ENCODE results near the gene KRT82. TPM values are rescaled to one million over a fixed set of nuclear protein-coding genes. Genes with fewer than 3 reads are reported as not detected.

The KRT82 gene
- total RNA-seq, 1 experiment from 2014 or later, result not detected

DNA sequence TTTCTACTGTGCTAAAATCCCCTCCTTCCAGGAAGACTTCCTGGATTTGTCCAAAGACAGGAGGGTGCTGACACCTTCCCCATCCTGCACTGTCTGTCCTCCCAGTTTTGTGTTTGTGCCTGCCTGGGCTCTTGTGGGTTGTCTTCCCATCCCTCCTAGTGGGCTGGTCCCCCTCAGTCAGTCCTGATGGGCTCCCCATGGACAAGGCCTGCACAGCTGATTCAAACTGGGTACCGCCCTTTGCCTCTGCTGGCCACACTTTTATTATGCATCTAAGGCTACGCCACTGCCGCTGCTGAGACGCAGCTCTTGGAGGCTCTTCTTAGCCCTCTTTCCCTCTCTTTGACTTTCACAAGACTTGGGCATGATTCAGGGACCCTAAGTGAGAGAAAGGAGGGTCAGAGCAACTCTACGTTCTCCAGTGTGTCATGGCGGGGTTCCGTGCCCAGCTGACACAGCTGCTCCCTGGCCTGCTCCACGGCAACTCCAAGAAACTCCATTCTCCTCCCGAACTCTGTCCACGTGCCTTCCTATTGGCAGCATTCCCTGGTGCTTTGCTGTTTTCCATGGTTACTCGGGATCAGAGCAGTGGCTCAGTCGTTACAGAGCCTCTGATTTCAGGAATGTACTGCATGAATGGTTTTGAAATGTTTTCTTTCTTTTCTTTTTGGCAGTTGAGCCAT, 35.1 kb downstream of the KRT82 start:
- Histone ChIP-seq H3K9me3 (replicated peaks) (no peaks in the 10 kb centered on the region), H3K27ac (no peak overlapping the region), H3K27me3 (no peaks in the 10 kb centered on the region; the same call in 1 of the 2 replicates), H3K4me1 (no peaks in the 10 kb centered on the region; the same call in 1 of the 2 replicates), H3K4me3 (no peak overlapping the region), H3K36me3 (no peaks in the 10 kb centered on the region)
- DNase-seq, result no peak

DNA sequence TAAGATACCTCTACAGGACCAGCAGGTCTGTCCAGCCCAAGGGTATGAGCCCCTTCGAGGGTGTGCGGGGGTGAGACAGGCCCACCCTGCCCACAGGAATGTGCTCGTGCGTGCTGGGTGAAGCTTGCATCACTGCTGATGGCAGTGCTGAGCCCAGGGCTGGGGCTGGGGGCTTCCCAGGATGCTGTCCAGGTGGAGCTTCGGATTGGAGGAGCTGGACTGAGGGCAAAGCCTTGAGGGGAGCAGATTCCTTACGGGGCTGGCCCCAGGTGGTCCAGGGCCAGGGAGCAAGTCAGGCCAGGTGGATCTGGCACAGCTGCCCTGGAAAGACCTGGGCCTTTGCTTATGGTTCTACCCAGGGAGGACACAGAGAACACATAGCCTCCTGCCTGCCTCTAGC, 36.3 kb downstream of the KRT82 start:
- H3K9me3 ChIP-seq (replicated peaks), result no peaks in the 10 kb centered on the region
- no peak for DNase-seq
- H3K36me3 ChIP-seq, result no peaks in the 10 kb centered on the region
- no peak overlapping the region for H3K4me3 ChIP-seq
- H3K4me1 ChIP-seq, result no peaks in the 10 kb centered on the region; the same call in 1 of the 2 replicates
- H3K27me3 ChIP-seq, result no peaks in the 10 kb centered on the region
- H3K27ac ChIP-seq, result no peak overlapping the region

DNA sequence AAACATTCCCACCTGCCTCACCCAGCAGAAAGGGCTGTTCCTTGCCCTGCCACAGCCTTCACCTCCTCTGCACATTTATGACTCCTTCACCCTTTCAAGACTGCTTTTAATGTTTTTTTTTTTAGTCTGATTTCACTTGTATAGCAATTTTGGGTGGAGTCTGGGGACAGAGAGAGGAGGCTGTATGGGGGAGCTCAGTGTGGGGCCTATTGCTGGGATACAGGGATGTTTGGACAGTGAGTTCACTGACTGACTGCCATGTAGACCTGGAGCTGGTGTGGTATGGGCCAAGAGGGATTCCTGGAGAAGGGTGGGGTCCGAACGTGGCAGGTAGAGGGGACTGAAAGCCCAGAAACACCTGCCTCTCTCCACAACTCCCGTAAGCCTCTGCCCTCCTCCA, 36.9 kb downstream of the KRT82 start:
- no peaks in the 10 kb centered on the region for H3K9me3 ChIP-seq (replicated peaks)
- H3K4me1 ChIP-seq, result no peaks in the 10 kb centered on the region; the same call in 1 of the 2 replicates
- no peak overlapping the region for H3K27ac ChIP-seq
- no peak overlapping the region for H3K4me3 ChIP-seq
- DNase-seq, result no peak
- no peaks in the 10 kb centered on the region for H3K27me3 ChIP-seq
- H3K36me3 ChIP-seq, result no peaks in the 10 kb centered on the region

DNA sequence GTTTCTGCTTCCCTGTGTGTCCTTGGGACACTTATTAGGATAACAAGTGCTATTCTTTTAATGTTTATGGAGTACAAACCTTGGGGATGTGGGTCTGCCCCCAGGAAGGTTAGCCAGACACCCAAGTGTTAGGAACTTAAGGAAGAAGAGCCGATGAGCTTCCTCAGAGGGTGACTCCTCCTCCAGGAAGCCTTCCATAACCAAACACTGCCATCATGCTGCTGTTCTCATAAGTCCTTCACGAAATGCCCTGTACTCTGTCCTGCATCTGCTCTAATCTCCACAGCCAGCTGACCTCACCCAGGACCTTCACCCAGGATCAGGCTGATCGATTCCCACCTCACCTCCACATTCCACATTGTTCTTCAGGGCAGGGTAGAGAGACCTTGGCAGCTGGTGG, 37.6 kb downstream of the KRT82 start:
- no peaks in the 10 kb centered on the region for H3K27me3 ChIP-seq
- no peak overlapping the region for H3K27ac ChIP-seq
- no peaks in the 10 kb centered on the region; the same call in 1 of the 2 replicates for H3K4me1 ChIP-seq
- no peaks in the 10 kb centered on the region for H3K36me3 ChIP-seq
- H3K9me3 ChIP-seq (replicated peaks), result no peaks in the 10 kb centered on the region
- H3K4me3 ChIP-seq, result no peak overlapping the region
- no peak for DNase-seq

DNA sequence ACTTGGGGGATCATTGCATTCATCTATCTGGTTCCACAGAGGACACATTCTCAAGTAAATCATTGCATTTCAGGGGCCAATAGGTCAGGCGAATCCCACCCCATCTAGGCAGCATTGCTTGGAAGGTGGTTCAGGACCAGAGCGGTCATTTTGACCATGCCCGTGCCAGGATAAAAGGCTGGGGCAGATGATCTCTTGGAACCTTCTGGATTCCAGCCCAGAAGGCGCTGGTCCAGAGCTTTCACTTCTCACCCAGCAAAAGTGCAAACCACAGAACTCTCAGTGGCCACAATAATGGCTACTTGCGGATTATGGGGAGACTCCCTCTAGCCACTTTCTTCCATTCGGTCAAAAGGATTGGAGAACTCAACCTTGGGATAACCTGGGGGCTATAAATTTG, 38.3 kb downstream of the KRT82 start:
- Histone ChIP-seq H3K4me3 (no peak overlapping the region), H3K27me3 (no peaks in the 10 kb centered on the region), H3K4me1 (no peaks in the 10 kb centered on the region; the same call in 1 of the 2 replicates), H3K36me3 (no peaks in the 10 kb centered on the region), H3K27ac (no peak overlapping the region), H3K9me3 (replicated peaks) (no peaks in the 10 kb centered on the region)
- DNase-seq, result no peak

DNA sequence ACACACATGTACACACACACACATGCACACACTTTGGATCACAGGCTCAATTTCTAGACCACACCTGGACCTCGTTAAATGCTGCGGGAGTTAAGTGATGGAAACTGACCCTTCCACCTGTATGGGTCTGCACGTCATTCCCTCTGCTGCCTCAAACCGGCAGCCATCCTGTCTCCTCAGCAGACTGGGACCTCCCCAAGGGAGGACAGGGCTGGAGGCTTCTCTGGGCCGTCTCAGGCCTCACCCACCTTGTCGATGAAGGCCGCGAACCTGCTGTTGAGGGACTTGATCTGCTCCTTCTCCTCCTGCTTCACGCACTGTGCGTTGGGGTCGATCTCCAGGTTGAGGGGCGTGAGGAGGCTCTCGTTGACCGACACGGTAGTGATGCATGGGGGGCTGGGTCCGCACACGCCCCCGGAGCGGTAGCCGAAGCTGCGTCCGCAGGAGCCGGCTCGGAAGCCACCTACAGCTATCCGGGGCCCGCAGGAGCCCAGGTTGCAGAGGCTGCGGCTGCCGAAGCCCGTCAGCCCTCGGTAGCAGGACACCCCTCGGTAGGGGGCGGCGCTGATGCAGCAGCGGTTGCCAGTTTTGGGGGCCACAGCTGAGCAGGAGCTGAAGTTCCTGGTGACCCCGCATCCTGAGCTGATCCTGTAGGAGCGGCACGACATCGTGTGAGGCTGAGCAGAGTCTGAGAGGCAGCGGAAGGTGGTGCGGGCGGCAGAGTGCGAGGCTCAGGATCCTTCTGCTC, 39.2 kb downstream of the KRT82 start, which contains the start of gene KRT85:
Gene KRT85 (minus strand): TSS at position 744 of the 748 bp plus-strand sequence. CDS start 76 bp downstream, at position 668.
- Histone ChIP-seq H3K27me3 (no peaks in the 10 kb centered on the region), H3K4me3 (no peak within 1 kb of the TSS), H3K36me3 (no peaks in the 10 kb centered on the region), H3K27ac (no peak within 1 kb of the TSS), H3K9me3 (replicated peaks) (no peaks in the 10 kb centered on the region), H3K4me1 (no peaks in the 10 kb centered on the region; the same call in 1 of the 2 replicates)
- no peak for DNase-seq

DNA sequence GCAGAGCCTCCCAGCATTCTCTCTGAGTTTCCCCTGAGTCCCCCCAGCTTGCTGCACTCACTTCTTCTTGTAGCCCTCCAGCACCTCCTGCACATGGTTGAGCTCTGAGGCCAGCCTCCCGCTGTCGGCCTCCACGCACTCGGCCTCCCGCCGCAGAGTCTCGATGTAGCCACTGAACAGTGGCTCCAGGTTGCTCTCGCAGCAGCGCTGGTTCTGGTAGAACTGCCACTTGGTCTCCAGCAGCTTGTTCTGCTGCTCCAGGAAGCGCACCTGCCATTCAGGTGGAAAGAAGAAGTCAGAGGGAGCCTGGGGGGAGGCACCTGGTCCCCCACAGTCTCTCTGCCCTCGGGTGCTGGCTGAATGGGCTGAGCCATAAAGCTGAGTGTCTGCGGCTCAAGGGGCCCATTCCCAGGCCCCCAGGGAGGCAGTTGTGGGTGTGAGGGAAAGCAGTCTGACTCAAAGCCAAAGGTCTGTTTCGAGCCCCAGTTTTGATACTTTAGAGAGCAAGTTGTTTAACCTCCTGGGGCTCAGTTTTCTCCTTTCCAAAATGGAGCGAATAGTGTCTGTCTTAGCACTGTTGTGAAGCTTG, 41.1 kb downstream of the KRT82 start:
- Histone ChIP-seq H3K9me3 (replicated peaks) (no peaks in the 10 kb centered on the region), H3K27me3 (no peaks in the 10 kb centered on the region), H3K4me3 (no peak overlapping the region), H3K4me1 (peaks cover 14% of the 10 kb centered on the region; the same call in 1 of the 2 replicates), H3K36me3 (no peaks in the 10 kb centered on the region), H3K27ac (no peak overlapping the region)
- DNase-seq, result no peak

DNA sequence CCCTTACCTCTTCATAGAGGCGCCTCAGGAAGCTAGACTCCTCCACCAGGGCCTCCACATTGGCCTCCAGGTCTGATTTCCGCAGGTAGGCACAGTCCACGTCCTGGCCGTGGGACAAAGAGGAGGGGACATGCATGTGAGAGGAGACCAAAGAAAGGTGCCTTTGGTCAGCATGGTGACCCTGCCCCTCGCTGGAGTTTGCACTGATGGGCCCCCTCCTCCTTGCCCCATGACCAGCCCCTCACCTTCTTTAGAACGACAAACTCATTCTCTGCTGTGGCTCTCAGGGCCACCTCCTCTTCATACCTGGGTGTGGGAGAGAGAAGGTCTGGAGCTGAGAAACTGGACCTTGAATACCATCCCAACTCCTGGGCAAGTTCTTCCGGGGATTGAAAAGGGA, 42.1 kb downstream of the KRT82 start:
- Histone ChIP-seq H3K4me1 (peaks cover 14% of the 10 kb centered on the region), H3K4me3 (no peak overlapping the region), H3K36me3 (no peaks in the 10 kb centered on the region), H3K9me3 (replicated peaks) (no peaks in the 10 kb centered on the region), H3K27me3 (no peaks in the 10 kb centered on the region), H3K27ac (no peak overlapping the region)
- no peak for DNase-seq

DNA sequence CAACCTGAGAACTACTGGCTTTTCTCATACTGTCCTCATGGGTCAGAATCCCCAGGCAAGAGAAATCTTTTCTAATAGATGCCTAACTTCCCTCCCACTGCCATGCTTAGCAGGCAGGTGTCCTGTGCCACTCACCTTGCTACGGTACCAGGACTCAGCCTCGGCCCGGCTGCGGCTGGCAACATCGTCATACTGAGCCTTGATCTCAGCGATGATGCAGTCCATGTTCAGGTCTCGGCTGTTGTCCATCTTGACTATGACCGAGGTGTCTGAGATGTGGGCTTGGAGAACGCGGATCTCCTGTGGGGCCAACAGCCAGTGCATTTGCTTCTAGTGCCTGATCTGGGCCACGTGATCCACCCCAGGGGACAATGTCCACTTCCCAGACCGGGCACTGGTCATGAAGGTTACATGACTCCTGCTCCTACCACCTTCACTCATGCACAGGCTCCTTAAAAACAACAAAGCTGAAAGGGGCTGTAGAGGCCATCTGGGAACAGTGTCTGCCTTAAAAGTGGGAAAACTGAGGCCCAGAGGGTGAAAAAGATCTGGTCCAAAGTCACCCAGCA, 42.9 kb downstream of the KRT82 start:
- Histone ChIP-seq H3K27ac (no peak overlapping the region), H3K4me1 (peaks cover 23% of the 10 kb centered on the region), H3K27me3 (no peaks in the 10 kb centered on the region), H3K4me3 (no peak overlapping the region), H3K36me3 (no peaks in the 10 kb centered on the region), H3K9me3 (replicated peaks) (no peaks in the 10 kb centered on the region)
- no peak for DNase-seq

DNA sequence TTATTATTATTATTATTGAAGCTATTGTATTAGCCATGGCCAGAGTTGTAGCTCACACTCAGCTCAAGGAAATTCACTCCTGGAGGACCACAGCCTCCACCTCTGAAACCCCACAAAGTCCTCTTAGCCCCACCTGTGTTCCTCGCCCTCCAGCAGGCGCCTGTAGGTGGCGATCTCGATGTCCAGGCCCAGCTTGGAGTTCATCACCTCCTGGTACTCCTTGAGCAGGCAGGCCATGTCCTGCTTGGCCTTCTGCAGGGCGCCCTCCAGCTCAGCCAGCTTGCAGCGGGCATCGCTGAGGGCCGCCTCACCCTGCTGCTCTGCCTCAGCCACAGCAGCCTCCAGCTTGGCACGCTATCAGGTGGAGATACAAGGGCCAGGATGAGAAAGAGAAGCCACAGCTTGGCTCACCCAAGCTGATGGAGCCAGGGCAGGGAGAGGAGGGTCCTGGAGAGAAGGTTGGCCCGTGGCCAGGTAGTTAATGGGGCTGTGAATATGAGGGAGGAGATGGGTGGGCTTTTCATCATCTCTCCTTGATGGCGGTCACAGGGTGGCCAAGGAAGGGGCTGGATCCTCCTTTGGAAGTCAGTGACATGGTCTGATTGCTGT, 43.9 kb downstream of the KRT82 start:
- Histone ChIP-seq H3K27ac (no peak overlapping the region), H3K9me3 (replicated peaks) (no peaks in the 10 kb centered on the region), H3K4me1 (peaks cover 24% of the 10 kb centered on the region), H3K4me3 (no peak overlapping the region), H3K27me3 (no peaks in the 10 kb centered on the region), H3K36me3 (no peaks in the 10 kb centered on the region)
- DNase-seq, result no peak

DNA sequence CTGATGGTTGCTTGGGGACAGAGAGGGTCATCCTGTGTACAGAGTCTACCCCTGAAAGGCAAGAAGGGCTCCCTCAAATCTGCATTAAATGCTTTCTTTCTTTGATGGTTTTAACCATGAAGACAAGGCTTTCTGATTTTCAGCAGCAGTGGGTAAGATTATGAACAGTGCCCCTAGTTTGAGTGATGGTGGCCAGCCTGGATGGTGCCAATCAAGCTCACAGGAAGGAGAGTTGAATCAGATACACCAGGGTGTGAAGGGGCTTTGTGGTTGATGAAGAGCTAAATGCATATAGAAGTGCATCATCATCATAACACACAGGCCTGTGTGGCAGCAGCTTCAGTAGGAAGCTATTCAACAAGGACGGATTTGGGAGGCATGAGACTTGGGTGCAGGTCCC, 44.6 kb downstream of the KRT82 start:
- Histone ChIP-seq H3K36me3 (no peaks in the 10 kb centered on the region), H3K27me3 (no peaks in the 10 kb centered on the region), H3K4me1 (peaks cover 24% of the 10 kb centered on the region), H3K4me3 (no peak overlapping the region), H3K27ac (no peak overlapping the region), H3K9me3 (replicated peaks) (no peaks in the 10 kb centered on the region)
- DNase-seq, result no peak

DNA sequence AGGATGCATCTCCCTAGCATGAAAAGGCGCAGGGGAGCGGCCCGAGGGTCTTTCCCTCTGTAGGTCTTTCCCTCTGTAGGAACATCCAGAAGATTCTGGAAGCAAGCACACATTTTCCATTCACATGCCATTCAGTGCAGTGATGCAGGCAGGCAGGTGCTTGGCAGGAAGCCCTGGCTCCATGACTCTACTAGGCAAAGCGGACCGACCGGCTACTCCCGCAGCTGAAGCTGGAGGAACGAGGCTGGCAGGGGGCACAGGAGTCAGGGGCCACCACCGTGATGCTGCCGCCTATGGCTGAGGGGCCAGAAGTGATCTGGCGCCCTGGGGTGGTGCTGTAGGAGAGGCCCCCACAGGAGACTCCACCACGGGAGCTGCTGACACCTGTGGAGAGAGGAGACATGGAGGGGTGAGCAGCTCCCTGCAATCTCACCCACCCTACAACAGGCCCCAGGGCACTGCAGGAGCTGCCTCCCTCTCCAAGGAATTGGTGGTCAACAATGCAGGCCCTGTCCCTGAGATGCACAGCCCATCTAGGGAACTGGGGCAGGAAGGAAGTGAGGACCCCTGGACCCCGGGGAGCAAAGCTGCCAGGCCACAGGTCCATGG, 45.4 kb downstream of the KRT82 start:
- Histone ChIP-seq H3K36me3 (no peaks in the 10 kb centered on the region), H3K4me3 (no peak overlapping the region), H3K27ac (no peak overlapping the region), H3K27me3 (no peaks in the 10 kb centered on the region), H3K9me3 (replicated peaks) (no peaks in the 10 kb centered on the region), H3K4me1 (peaks cover 24% of the 10 kb centered on the region)
- DNase-seq, result peak; percentile 26 to 38

DNA sequence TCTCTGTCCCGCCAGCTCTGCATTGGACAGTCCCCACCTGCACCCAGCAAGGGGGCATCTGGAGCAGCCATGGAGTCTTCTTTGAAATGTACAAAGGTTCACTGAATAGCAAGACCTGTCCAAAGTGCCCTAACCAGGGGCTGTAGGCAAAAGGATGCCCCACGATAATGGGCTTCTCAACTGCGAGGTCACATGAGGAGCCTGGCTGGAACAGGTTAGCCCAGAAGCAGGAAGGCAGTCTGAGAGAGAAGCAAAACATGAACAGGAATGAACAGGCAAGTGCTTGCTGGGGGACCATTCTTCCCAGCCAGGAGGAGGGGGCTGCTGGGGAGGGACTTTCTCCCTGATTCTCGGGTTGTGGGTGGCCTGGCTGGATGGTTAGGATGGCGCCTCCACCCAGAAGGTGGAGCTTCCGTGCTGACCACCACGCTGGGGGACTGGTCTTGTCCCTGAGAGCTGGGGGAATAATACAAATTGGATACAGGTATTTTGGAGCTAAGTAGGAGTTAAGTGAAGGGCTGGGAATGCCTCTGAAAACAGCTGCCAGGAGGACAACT, 46.0 kb downstream of the KRT82 start:
- no peak for DNase-seq
- peaks cover 26% of the 10 kb centered on the region for H3K4me1 ChIP-seq
- H3K4me3 ChIP-seq, result no peak overlapping the region
- H3K36me3 ChIP-seq, result no peaks in the 10 kb centered on the region
- no peaks in the 10 kb centered on the region for H3K9me3 ChIP-seq (replicated peaks)
- no peak overlapping the region for H3K27ac ChIP-seq
- H3K27me3 ChIP-seq, result no peaks in the 10 kb centered on the region

DNA sequence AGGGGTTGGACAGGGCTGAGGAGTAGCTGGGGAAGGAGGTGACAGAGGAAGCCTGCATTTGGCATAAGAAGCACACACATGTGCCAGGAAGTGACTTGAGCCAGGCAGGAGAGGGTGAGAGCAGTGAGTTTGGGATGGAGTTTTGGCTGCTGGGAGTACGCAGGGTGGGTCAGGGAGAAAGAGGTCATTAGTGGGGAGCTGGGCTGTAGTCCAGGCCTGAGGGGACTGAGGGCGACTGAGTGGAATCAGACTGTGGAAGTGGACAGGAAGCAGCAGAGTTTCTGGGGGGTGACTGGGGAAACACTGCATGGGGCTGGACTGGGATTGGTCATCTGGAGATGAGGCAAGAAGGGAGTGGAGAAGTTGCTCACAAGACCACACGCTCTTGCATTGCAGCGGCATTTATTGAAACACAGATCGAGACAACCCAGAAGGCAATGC, 46.5 kb downstream of the KRT82 start:
- Histone ChIP-seq H3K4me3 (no peak overlapping the region), H3K9me3 (replicated peaks) (no peaks in the 10 kb centered on the region), H3K36me3 (no peaks in the 10 kb centered on the region), H3K27ac (no peak overlapping the region), H3K4me1 (peaks cover 30% of the 10 kb centered on the region), H3K27me3 (no peaks in the 10 kb centered on the region)
- no peak for DNase-seq
